Inflammatory macrophage treated with lipopolysaccharide for 4 hours (primary cell): ENCODE results near the gene SLX4.

Experiments used
- DNase-seq: peaks from one replicate; pipeline ENCODE4 v3.0.0-alpha.2; 2020

SLX4 gene

DNA sequence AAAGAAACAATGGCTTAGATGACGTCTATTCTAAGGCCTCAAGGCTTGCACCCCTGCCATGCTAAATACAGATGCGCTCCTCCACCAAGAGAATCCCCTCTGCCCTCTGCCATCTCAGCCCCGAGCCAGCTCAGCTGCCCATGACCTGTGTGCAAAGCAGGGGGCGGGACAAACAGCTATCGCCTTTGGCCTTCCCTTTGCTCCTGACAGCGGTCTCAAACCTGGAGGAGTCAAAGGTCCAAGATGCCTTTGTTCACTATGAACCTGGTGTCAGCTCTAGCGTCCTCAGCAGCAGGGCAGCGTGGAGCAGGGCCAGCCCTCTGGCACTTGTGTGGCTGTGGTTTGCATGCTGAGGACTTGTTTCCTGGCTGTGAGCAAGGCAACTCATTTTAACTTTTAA lies 12.3 kb downstream of the SLX4 start:
- DNase-seq, result no peak

DNA sequence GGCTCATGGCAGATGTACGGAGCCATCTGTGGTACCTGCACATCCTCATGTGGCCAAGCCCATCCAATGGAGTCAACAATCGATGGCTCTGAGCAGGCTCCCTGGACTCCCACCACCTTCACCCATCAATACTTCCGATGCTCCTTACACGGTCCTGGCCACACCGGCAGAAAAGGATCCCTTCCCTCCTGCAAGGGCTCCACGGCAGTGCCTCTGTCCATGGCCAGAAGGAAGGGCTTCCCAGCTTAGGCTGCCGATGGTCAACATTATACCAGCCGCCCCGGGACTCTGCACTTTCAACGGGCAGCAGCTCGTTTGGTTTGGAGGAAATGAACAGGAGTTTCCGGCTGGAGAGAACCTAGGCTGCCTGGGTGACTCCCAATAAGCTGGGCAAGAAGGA lies 13.2 kb downstream of the SLX4 start:
- no peak for DNase-seq

DNA sequence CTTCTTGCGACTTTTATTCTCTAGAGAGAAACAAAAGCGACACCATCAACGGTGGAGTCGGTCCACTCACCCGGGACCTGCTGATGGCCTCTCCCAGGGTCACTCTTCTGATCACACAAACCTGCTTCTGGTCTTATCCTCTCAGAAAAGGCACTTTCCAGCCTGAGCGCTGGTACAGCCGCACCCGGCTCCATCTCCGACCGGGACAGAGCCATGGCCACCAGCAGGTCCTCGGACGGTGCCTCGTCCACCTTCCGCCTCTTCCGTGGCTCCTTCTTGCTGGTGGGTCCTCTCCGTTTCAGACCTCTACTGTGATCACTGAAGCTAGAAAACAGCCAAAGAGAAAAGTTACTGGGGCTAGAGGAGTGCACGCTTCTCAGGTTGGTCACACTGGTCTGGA lies 13.7 kb downstream of the SLX4 start:
- DNase-seq, result no peak

DNA sequence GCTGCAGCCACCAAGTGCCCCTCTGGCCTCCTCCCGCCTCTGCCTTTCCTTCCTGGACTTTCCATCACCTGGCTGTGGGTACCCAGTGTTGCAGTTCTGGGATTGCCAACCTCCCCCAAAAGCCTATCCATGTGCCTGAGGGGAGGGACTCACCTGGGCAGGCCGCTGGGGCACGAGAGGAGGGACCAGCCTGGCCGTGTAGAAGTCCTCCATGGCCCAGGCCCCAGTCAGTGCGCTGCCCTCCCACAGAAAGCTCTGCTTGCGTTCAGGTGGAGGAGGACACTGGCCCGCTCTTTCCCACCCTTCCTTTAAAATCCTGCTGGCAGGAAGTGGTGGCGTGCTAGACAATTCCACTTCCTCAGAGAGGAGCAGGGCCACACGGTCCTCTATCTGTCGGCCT lies 14.2 kb downstream of the SLX4 start:
- no peak for DNase-seq

DNA sequence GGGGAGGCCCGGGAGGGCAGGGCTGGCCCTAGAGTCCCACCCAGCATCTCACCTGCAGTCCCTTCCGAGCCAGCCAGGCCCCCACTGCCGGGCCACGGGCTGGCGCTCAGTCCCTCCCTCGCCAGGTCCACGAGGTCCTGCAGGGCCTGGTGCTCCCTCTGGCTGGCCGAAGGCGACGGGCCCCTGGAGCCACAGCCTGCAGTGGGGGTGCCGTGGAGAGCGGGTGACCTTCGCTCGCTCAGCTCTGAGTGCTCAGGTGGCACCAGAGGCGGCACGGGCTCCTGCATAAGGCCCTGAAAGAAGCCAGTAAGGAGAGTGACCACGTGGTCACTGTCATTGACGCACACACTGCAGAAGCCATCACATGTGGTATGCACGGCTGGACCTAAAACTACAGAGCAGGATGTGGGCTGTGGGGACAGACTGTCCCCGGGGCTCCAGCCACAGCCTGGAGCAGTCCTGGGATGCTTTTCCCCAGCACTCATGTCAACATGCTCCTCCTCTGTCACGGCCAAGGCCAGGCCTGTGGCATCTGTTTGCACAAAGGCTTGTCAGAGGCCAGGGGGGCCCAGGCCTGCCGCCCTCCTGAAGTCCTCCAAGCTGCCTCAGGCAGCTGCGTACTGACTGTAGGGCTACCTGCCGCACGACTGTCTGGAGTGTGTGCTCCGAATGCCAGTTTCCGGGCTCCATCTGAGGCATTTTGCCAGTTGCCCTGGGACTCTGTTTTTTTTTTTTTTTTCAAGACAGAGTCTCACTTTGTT lies 15.1 kb downstream of the SLX4 start:
- no peak for DNase-seq

DNA sequence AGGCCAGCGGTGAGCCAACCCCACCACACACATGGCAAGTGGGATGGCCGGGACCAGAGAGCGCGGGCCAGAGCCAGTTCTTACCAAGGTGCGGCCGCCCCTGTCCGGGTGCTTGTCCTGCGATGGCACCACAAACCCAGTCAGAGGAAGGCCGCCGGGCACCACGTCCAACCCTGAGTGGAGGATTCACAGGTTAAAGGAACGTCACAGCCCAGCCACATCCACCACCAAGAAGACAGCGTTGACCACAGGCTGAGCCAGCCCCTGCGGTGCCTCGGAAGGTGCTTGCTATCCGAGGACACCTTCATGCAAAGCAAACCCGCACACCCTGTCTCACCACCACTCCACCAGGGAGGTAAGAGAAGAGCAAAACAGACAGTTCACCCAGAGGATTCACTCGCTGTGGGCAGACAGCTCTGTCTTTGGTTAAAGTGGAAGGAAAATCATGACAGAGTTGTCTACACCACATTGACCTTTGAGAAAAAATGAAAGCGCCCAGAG lies 15.8 kb downstream of the SLX4 start:
- no peak for DNase-seq

DNA sequence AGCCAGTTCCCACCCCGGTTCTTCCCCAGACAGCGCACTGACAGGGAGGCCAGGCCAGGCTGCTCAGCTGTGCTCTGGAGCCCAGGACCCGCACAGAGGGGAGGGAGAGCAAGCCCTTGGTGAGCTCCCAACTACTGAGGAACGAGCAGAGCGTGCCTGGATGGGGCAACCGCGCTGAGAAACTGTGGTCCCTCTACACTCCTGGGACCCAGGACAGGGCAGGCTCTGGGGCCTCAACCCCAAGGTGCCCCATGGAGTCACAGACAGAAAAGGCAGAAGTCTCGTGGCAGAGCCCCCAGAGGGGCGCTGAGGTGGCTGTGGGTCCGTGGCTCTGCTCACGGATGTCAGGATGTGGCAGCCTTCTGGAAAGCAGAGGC lies 16.3 kb downstream of the SLX4 start:
- no peak for DNase-seq

DNA sequence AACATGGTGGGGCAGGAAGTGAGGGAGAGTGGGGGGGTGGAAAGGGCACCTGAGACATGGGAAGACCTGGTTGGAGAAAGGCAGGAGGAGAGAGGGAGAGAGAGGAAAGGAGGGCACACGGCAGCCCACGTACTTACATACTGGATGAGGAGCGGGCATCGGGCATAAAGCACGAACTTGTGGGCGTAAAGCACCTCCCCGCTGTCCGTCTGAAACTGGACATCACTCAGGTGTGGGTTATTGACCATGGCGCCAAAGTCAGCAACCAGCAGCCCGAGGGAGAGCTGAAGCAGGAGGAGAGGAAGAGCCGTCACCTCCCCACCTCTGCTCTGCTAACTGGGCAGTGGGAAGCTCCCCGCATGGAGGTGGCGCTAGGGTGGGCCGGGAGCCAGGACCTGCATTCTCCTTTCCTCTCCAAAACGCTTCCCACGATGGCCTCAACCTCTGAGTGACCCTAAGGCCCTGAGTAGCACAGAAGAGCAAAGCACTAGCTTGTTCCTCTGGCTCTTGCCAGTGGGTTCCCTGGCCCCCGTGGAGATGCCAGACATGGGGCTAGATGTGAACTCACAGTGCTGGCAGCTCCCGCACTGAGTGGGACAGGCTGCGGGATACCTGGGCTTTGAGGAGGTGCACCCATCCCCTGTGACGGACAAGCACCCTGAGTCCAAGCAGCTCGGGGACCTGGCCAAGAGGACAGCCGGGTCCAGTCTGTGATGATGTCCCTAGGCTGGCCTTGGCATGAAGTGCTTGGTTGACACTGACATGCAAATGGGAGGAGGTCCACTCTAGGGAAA lies 16.9 kb downstream of the SLX4 start:
- no peak for DNase-seq

DNA sequence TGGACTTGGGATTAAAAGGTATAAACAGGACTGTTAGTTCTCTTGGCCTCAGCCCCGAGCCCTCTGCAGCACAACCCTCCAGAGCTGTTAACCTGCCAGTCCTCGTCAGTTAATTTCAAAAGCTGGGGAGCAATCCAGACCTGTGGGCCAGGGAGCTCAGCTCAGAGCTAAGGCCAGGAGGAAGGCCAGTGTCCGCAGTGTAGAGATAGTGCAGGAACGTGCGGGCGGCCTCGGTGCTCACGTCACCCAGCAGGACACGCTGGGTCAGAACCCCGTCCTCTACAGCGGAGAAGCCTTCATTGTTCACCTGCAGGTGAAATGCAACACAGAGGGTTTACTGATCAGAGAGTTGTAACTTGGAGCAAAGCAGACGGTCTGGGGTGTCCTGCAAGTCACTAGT lies 18.8 kb downstream of the SLX4 start:
- no peak for DNase-seq

DNA sequence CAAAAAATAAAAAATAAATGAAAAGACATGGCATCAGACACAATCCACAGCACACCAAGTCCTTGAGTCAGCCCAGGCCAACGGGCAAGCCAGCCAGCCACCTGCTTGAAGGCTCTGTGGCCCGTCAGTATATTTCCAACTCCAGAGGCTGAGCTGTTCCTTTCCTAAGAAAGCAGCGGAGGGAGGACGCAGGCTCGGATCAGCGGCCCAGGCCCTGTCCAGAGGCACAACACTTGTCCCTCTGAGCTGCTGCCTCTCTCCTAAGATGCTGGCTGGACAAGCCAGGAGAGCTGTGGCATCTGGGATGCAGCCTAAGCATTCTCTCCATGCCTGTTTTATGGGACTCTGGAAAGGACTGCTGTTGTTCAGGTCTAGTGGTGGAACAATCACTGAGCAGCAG lies 19.4 kb downstream of the SLX4 start:
- DNase-seq, result no peak

DNA sequence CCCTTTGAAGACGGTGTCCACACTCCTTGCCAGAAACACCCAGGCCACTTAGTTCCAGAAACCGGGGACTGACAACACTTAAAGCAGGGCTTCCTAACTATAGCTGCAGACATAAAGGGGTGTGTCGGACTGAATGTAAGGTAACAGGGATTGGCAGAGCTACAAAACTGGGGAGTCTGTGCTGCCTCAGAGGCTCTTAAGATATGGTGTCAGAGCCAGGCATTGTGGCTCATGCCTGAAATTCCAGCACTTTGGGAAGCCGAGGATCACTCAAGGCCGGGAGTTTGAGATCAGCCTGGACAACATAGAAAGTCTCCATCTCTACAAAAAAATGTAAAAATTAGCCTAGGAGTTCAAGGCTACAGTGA lies 20.0 kb downstream of the SLX4 start:
- no peak for DNase-seq

DNA sequence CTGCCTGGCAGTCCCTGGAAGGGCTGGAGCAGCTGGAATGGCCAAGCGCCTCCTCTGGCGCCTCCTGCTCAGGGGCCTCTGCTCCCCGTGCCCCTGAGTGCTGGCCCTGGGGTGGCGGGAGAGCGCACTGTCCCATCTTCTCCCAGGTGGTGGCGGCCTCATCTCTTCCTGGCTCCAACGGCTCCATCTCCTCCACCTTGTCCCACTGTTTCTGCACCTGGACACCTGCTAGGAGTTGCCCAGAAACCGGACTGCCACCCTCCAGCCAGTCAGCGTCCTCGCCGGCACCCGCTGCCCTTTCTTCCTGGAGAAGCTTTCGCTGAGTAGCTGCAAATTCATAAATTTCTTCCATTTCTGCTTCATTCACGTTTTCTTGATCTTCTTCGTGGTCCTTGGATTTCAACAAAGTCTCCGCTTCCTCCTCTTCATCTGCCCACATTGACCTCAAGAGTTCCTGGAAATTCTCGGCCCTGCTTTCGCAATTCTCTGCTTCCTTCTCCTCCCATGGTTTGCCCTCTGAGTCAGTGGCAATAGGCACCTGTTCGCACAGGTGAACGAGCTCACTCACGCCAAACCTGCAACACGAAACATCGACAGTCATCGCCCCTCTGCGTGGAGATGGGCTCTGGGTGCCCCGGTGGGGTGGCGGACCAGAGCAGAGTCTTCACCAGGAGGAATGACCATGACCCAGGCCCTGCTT lies 20.5 kb downstream of the SLX4 start:
- DNase-seq, result peak; percentile 80

DNA sequence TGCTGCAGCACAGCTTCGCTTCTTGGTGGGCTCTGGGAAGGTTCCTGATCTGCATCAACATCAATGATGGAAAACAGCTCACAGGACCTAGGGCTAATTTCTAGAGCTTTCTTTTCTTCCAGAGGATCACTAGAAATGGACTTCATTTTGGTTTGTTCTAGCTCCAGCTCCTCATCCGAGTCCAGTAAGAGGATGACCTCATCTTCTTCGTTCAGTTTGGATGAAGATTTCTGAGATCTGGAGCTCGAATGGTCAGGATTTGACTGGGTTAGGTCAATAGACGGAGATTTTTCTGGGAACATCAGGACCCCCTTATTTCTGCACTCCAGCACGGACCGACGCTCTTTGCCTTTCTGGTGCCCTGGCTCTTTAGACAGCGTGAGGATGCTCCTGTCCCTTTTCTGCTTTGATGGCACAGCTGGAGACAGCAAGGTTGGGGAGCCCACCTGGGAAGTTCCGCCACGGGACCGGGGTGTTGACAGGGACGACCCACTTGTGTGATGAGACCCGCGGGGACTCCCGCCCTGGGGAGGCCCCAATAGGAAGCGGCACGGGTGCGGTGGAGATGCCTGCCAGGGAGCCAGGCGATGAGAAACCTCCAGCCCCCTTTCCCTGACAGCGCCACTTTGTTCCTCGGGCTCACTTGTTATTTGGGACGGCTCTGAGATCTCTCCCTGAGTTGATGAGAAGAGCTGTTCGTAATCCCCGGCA lies 21.3 kb downstream of the SLX4 start:
- no peak for DNase-seq

DNA sequence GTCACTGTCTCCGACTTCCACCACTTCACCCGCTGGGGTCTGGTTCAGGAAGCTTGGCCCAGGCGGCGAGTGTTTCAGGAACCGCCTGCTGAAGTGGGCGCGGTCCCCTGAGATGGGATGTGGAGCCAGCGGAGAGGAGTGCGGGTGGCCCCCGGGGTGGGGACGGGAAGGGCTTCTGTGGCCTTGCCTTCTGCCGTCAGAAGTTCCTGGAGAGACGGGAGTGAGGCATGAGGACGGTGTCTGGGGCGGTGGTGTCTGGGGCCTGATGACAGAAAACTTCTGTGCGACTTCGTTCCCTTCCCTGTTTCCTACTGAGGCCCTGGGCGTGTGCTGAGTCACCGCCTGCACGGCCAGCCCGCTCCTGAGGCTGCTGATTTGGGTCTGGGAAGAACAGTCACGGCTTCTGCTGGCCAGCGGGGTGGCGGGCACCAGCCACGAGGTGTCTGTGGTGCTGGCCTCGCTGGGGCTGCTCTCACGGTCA lies 21.9 kb downstream of the SLX4 start:
- peak; percentile 84 for DNase-seq

DNA sequence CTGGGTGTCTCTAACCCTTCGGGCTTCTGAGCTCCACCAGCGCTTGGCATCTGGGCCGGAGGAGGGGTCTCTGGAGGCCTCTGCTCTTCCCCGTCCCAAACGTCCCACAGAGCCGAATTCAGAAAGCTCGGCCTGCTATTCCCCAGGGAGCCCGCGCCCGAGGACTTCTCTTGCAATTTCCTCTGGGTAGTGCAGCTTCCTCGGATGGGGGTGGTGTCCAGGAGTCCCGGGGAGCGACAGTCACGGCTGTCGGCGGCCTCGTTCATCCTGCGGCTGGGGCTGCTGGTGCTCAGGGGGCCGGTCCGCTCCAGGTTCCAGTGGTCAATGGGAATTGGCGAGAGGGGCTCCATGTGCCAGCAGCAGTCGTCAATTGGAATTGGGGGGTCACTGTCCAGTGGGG lies 22.4 kb downstream of the SLX4 start:
- no peak for DNase-seq

DNA sequence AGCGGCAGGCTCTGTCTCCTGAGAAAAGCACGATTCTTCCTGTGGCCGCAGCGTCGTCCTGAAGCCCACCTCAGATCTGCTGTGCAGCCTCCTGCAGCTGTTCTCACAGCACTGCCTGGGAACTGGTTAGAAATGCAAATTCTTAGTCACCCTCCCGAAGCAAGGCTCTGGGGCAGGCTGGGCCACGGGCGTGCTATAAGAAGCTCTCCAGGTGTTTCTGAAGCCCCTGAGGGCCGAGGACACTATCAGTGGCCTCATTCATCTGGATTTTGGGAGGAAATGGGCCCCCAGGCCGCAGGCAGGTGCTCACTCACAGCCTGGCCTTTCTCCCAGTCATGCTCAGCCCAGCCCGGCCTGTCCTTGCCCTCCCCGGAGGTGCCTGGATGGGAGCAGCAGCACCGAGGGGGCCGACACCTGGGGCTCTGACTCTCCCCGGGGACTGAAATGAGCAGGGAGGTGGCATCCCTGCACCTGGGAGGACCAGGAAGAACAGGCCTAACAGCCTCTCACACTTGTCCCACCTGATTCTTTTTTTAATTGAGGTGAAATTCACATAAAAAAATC lies 23.8 kb downstream of the SLX4 start:
- no peak for DNase-seq

DNA sequence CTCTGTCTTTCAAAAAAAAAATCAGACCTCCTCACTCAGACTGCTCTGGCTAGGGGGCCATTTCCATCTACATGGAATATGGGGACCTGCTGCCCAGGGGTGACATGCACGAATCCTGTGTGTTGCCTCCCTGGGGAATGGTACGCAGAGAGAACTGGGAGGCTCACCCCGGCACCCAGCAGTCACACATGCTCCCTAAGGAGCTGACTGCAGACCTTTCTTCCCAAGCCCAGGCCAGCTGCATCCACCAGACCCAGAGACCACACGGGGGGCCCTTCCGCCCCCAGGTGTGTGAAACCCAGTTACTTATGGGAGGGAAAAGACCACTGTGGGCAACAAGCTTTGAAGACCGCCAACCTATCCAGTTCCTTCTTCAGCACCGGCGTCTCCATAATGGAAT lies 27.0 kb downstream of the SLX4 start:
- no peak for DNase-seq

DNA sequence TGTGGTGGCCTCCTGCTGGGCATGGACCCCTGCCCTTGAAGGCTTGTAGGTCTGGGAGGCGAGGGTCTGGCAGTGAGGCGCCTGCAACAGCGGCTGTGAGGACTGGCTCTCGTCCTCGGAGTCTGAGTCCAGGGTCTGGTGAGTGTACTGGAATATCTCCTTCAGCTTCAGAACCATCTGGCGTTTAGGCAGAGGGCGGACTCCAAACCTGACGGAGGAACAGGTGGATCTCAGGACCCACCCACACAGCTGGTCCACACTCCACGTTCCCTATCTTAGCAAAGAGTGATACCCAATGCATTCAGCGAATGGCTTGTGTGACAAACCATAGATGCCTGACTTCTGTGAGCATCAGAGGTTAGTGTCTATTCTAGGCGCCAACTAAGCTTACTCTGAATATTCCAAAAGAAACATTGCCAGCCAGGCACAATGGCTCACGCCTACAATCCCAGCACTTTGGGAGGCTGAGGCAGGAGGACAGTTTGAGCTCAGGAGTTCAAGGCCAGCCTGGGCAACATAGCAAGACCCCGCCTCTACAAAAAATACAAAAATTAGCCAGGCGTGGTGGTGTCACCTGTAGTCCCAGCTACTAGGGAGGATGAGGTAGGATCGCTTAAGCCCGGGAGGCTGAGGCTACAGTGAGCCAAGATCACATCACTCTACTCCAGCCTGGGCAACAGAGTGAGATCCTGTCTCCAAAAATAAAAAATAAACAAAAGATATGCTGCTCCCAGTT lies 27.9 kb downstream of the SLX4 start:
- DNase-seq, result no peak

DNA sequence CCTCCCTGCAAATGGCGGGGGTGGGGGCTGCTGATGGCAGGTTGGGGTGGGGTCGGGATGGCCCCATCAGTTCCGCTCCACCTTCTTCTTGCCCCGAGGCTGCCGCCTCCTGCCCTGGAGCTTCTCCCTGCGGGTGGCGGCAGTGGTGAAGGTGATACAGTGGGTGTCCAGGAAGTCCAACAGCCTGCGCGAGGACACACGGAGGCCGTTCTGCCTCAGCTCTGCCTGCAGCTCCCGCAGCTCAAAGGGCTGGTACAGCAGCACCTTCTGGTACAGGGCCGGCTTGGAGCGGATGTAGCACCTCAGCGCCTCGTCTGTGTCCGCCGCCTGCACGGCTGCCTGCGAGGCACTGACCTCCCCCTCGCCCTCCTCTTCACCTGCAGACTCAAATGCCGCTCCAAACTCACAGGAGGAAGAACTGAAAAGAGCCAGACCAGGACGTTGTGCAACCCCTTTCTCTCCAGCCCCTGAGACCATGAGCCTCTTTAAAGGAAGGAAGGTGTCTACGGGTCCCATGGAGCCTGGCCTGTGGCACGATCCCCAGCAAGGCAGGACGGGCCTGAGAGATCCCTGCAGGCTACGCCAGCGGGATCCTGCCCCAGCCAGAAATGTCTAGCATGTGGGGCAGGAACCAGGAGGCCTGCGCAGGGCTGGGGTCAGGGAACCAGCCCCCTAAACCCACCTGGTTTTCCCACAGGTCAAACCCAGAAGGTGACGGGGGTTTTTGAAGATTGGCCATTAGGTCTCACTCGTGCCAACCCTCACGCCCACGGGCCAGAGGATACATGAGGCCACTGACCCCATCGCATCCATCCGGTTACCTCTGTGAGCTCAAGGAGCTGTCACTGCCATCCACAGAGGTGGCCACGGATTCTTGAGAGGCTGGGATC lies 28.9 kb downstream of the SLX4 start:
- no peak for DNase-seq

DNA sequence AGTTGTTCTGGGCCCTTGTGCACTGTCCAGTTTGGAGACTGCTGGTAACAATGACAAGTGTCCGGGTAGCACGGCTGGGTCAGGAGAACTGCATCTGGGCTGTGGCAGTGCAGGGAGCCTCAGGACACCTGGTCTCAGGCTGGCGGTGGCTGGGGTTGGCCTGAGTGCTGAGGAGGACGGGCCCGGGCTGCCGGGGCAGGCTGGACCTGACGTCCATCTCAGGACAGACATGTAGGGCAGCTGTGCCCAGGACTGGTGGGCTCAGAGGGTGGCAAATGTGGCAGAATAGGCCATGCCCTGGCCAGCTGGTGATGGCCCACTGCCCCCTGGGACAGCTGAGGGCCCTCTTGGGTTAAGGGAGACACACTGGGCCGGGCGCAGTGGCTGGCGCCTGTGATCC lies 30.0 kb downstream of the SLX4 start:
- no peak for DNase-seq

DNA sequence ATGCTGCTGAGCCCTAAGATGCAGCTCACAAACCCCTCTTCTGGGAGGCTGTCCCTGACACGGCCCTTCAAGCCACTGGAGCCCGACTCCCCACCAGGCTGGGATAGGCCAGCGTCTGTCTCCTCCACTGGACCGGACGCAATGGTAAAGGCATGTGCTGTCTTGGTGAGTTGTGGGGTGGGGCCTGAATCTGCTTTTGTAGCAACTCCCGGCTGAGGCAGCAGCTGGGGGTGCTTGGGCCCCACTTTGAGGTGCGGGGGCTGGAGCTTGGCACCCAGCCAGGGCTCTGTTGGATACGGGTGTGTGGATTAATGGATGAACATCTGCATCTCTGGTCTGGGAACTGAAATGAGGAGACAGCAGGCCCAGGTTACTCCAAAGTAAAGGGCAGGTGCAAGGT lies 30.7 kb downstream of the SLX4 start:
- no peak for DNase-seq
